Hepatocyte (in vitro differentiated cells): ENCODE results near the gene TSR2. TPM values are rescaled to one million over a fixed set of nuclear protein-coding genes. Genes with fewer than 3 reads are reported as not detected.

Experiments
- DNase-seq: peaks from one replicate; pipeline ENCODE4 v3.0.0-alpha.2; 2016; ENCODE audit warnings: low spot score
- H2AFZ ChIP-seq: fragments of 200-600 bp; sonication (generic); 2 replicates; pipeline ENCODE4 v1.6.0; 2016; ENCODE audit warnings: antibody characterized with exemption, mild to moderate bottlenecking
- H3K27ac ChIP-seq: fragments of 200-600 bp; sonication (generic); 2 replicates; pipeline ENCODE4 v1.5.1; 2016; ENCODE audit warnings: mild to moderate bottlenecking
- H3K27me3 ChIP-seq: fragments of 200-600 bp; sonication (generic); 2 replicates; pipeline ENCODE4 v1.6.1; 2016
- H3K36me3 ChIP-seq: fragments of 200-600 bp; sonication (generic); replicated peaks from 2 replicates; pipeline ENCODE4 v1.5.1; 2016; ENCODE audit warnings: low read depth; ENCODE audit not compliant: insufficient read depth
- H3K4me1 ChIP-seq: fragments of 200-600 bp; sonication (generic); 2 replicates; pipeline ENCODE4 v1.5.1; 2016; ENCODE audit warnings: mild to moderate bottlenecking, moderate library complexity; ENCODE audit not compliant: insufficient read depth
- H3K4me2 ChIP-seq: fragments of 200-600 bp; sonication (generic); 2 replicates; pipeline ENCODE4 v1.6.0; 2016
- H3K4me3 ChIP-seq: fragments of 200-600 bp; sonication (generic); 2 replicates; pipeline ENCODE4 v1.5.1; 2016; ENCODE audit warnings: mild to moderate bottlenecking
- H3K79me2 ChIP-seq: fragments of 200-600 bp; sonication (generic); 2 replicates; pipeline ENCODE4 v1.6.0; 2017; ENCODE audit warnings: mild to moderate bottlenecking
- H3K9me2 ChIP-seq: fragments of 200-600 bp; sonication (generic); replicated peaks from 2 replicates; pipeline ENCODE4 v1.6.0; 2017; ENCODE audit warnings: mild to moderate bottlenecking; ENCODE audit not compliant: insufficient read depth
- H3K9me3 ChIP-seq: fragments of 200-600 bp; sonication (generic); 2 replicates; pipeline ENCODE4 v1.5.1; 2016; ENCODE audit warnings: low read depth, mild to moderate bottlenecking
- H4K20me1 ChIP-seq: fragments of 200-600 bp; sonication (generic); 2 replicates; pipeline ENCODE4 v1.6.0; 2016; ENCODE audit warnings: mild to moderate bottlenecking; ENCODE audit not compliant: insufficient read depth, poor library complexity, severe bottlenecking
- EZH2 ChIP-seq: fragments of 200-600 bp; sonication (generic); IDR thresholded peaks from 2 replicates; pipeline ENCODE4 v1.6.1; 2016; ENCODE audit warnings: antibody characterized with exemption, mild to moderate bottlenecking, borderline replicate concordance
- EZH2phosphoT487 ChIP-seq: fragments of 200-600 bp; sonication (generic); IDR thresholded peaks from one replicate; pipeline ENCODE4 v1.6.1; 2018; ENCODE audit warnings: antibody characterized with exemption, mild to moderate bottlenecking, low read depth, moderate library complexity; ENCODE audit not compliant: unreplicated experiment, severe bottlenecking
- WGBS: methylation state at CpG from one replicate; pipeline ENCODE4 v1.1.6; 2016; ENCODE audit warnings: low lambda C conversion rate; ENCODE audit errors: missing lambda C conversion rate; 5-methylcytosine and 5-hydroxymethylcytosine counted together
- polyA plus RNA-seq: library from polyadenylated mRNA; unstranded; fragments of >200 nt; fragmentation: Nextera tagmentation; extraction: Ambion mirVana; gene quantifications from 2 replicates; pipeline ENCODE4 v1.2.1, GENCODE V29; 2016
- total RNA-seq: library from RNA; depleted of rRNA; stranded (reverse); fragments of >200 nt; gene quantifications from 2 replicates; pipeline ENCODE4 v1.2.3, GENCODE V29; 2014
- TF ChIP-seq, protein P1 (sequence below): fragments of 200-600 bp; sonication (generic); IDR thresholded peaks from 2 replicates; pipeline ENCODE4 v1.5.1; 2016; ENCODE audit warnings: antibody characterized with exemption, mild to moderate bottlenecking; ENCODE audit not compliant: poor library complexity

The TSR2 gene
- total RNA-seq = 16.5 and 18.9 TPM in 2 replicates
- polyA plus RNA-seq = 58.4 and 58.8 TPM in 2 replicates

- Histone ChIP-seq H4K20me1 (no peaks in the 10 kb centered on the region), H3K9me2 (no peaks in the 10 kb centered on the region), H3K27ac (no peak within 1 kb of the TSS), H3K4me1 (no peaks in the 10 kb centered on the region), H3K4me3 (peak within 1 kb of the TSS; percentile 55), H3K27me3 (no peaks in the 10 kb centered on the region), H3K36me3 (no peaks in the 10 kb centered on the region), H2AFZ (peak within 1 kb of the TSS; percentile 47), H3K9me3 (no peaks in the 10 kb centered on the region), H3K4me2 (peak within 1 kb of the TSS; percentile 85), H3K79me2 (peaks cover 18% of the 10 kb centered on the region)
- DNase-seq = peak; percentile 87
- TF ChIP-seq EZH2 (no peak), EZH2phosphoT487 (no peak)
- TF ChIP-seq, protein P1, sequence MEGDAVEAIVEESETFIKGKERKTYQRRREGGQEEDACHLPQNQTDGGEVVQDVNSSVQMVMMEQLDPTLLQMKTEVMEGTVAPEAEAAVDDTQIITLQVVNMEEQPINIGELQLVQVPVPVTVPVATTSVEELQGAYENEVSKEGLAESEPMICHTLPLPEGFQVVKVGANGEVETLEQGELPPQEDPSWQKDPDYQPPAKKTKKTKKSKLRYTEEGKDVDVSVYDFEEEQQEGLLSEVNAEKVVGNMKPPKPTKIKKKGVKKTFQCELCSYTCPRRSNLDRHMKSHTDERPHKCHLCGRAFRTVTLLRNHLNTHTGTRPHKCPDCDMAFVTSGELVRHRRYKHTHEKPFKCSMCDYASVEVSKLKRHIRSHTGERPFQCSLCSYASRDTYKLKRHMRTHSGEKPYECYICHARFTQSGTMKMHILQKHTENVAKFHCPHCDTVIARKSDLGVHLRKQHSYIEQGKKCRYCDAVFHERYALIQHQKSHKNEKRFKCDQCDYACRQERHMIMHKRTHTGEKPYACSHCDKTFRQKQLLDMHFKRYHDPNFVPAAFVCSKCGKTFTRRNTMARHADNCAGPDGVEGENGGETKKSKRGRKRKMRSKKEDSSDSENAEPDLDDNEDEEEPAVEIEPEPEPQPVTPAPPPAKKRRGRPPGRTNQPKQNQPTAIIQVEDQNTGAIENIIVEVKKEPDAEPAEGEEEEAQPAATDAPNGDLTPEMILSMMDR = peak; percentile 54
- 41% methylated on average over 40 of the region's 40 CpGs for WGBS
Measured at GRCh38 chrX:54439960-54440871, at the start of gene TSR2. Gene TSR2 (plus strand): TSS chrX:54440404. CDS start chrX:54440422, 18 bp downstream.

DNA sequence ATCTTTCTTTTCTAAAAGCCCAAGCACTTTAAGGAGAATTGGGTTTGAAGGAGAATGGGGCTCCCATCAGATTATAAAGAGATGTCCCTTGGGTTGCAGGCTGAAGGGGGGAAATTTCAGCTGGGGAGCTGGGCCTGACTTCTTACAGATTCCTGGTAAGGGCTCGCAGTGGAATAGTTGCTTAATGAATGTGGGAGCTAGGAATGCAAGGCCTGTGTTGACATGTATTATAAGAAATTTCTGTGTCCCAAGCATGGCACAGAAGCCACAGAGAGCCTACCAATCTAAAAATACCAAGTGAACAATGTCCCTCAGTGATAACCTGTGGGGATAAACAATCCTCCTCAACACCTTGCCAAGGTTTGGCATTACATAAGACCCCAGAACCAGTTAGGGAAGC lies 43.1 kb upstream of the TSR2 start:
- TF ChIP-seq, protein P1 = no peak
- TF ChIP-seq EZH2 (no peak), EZH2phosphoT487 (no peak)
- no peak overlapping the region for H3K4me2 ChIP-seq
- WGBS = 65% methylated on average over 1 of the region's 1 CpG

DNA sequence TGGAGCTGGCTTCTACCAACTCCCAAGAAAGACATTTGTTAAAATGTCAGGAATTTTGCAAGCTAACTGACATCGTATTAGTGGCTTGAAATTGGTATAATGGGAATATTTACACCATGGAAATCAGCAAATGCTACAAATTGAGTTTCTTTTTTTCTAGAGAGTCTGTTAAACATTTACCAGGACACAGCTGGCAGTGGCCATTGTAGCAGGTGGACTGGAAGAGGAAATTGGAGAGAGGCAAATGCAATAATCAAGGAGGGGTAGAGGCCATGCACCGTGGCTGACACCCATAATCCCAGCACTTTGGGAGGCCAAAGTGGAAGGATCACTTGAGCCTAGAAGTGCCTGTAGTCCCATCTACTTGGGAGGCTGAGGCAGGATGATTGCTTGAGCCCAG lies 32.9 kb upstream of the TSR2 start:
- no peak overlapping the region for H3K4me2 ChIP-seq
- H4K20me1 ChIP-seq = no peaks in the 10 kb centered on the region
- H3K79me2 ChIP-seq = no peaks in the 10 kb centered on the region
- no peak overlapping the region for H3K4me3 ChIP-seq
- DNase-seq = no peak
- H3K27me3 ChIP-seq = no peaks in the 10 kb centered on the region
- H3K9me3 ChIP-seq = no peaks in the 10 kb centered on the region
- H3K4me1 ChIP-seq = no peaks in the 10 kb centered on the region
- WGBS = 72% methylated on average over 2 of the region's 2 CpGs
- H2AFZ ChIP-seq = no peak overlapping the region
- H3K27ac ChIP-seq = no peak overlapping the region
- H3K9me2 ChIP-seq = no peaks in the 10 kb centered on the region
- H3K36me3 ChIP-seq = no peaks in the 10 kb centered on the region
- TF ChIP-seq, protein P1 = no peak
- TF ChIP-seq EZH2 (no peak), EZH2phosphoT487 (no peak)

More for the DNA sequence above, 43.1 kb upstream of the TSR2 start:
- Histone ChIP-seq H3K9me2 (no peaks in the 10 kb centered on the region), H3K36me3 (no peaks in the 10 kb centered on the region), H3K27ac (no peak overlapping the region), H3K4me3 (no peak overlapping the region), H4K20me1 (no peaks in the 10 kb centered on the region), H3K4me1 (no peaks in the 10 kb centered on the region), H2AFZ (no peak overlapping the region), H3K27me3 (no peaks in the 10 kb centered on the region), H3K9me3 (no peaks in the 10 kb centered on the region), H3K79me2 (no peaks in the 10 kb centered on the region)
- no peak for DNase-seq
